Ascending aorta (tissue), 2 donors: ENCODE data around the gene S1PR3. TPM values are rescaled to one million over a fixed set of nuclear protein-coding genes. Genes with fewer than 3 reads are reported as not detected.

Experiments used
- DNase-seq, 2 donors: peaks; one replicate each; pipeline ENCODE4 v3.0.0-alpha.2; 2019; ENCODE audit warnings: low spot score in 2 of 2
- H3K27ac ChIP-seq, 2 donors: fragments of 200-600 bp; sonication (generic); one replicate each; pipeline ENCODE4 v1.5.1; 2016 to 2017; ENCODE audit warnings: mild to moderate bottlenecking in 1 of 2
- H3K27me3 ChIP-seq: fragments of 200-600 bp; sonication (generic); one replicate; pipeline ENCODE4 v1.5.1; 2017
- H3K36me3 ChIP-seq, 2 donors: fragments of 200-600 bp; sonication (generic); one replicate each; pipeline ENCODE4 v1.5.1; 2016
- H3K4me1 ChIP-seq, 2 donors: fragments of 200-600 bp; sonication (generic); one replicate each; pipeline ENCODE4 v1.5.1; 2016 to 2017; ENCODE audit warnings: mild to moderate bottlenecking in 1 of 2
- H3K4me3 ChIP-seq, 2 donors: fragments of 200-600 bp; sonication (generic); one replicate each; pipeline ENCODE4 v1.5.1; 2016 to 2017; ENCODE audit warnings: mild to moderate bottlenecking in 1 of 2
- H3K9me3 ChIP-seq, 2 donors: fragments of 200-600 bp; sonication (generic); one replicate each; pipeline ENCODE4 v1.5.1; 2016
- CTCF ChIP-seq, 3 experiments: fragments of 200-600 bp in 2 of 3; fragments of 450-650 bp in 1 of 3; sonication (generic) in 2 of 3; IDR thresholded peaks; one replicate each; pipeline ENCODE4 v1.5.1; 2016 to 2019; ENCODE audit warnings: antibody characterized with exemption in 3 of 3, mild to moderate bottlenecking in 1 of 3, moderate library complexity in 1 of 3
- intact Hi-C: fragments of 100-400 bp; cut with DNase I; formaldehyde crosslinking; loops from one replicate; pipeline ENCODE4 v1.15.1; 2023
- total RNA-seq: library from RNA; depleted of rRNA; stranded (reverse); fragments of >200 nt; gene quantifications from one replicate; pipeline ENCODE4 v1.1.0, GENCODE V29; 2016

The S1PR3 gene
- total RNA-seq, 1 donor from 2014 or later = 59.3 TPM

- TF ChIP-seq CTCF (IDR thresholded peaks at IDR 0.05) = no peak
- no peak overlapping the region for H3K27ac ChIP-seq
- H3K4me1 ChIP-seq = no peaks in the 10 kb centered on the region
- DNase-seq = no peak
- H3K27me3 ChIP-seq = no peaks in the 10 kb centered on the region
- no peaks in the 10 kb centered on the region for H3K9me3 ChIP-seq
- H3K4me3 ChIP-seq = no peak overlapping the region
- intact Hi-C loops = no loop called here
- H3K36me3 ChIP-seq = no peaks in the 10 kb centered on the region
Observed at GRCh38 chr9:88952976-88953375, 38.3 kb upstream of the S1PR3 start.

- intact Hi-C loops = no loop called here
- no peaks in the 10 kb centered on the region for H3K27me3 ChIP-seq
- no peaks in the 10 kb centered on the region for H3K36me3 ChIP-seq
- no peak overlapping the region for H3K27ac ChIP-seq
- no peak overlapping the region for H3K4me3 ChIP-seq
- DNase-seq = no peak
- H3K4me1 ChIP-seq = no peaks in the 10 kb centered on the region
- H3K9me3 ChIP-seq = no peaks in the 10 kb centered on the region
- no peak for TF ChIP-seq CTCF (IDR thresholded peaks at IDR 0.05)
Observed at GRCh38 chr9:88953381-88954029, 37.8 kb upstream of the S1PR3 start.

DNA sequence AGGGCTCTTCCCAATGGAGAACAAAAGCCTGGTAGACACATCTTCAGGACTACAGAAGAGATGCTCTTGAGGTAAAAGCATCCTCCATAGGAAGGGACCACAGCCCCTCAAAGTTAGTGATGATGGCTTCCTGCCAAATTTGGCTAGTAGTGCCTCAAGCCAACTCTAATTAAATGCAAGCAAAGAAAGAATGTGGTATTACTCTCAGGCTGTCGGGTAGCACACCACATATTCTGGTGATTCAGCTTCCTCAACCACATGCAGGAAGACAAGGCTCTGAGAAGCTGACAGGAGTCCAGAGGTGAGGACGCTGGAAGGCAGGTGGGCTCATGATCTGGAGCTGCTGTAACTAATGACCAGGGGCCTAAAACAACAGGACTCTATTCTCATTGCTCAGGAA, 37.2 kb upstream of the S1PR3 start:
- H3K4me1 ChIP-seq = no peaks in the 10 kb centered on the region
- no peaks in the 10 kb centered on the region for H3K36me3 ChIP-seq
- H3K9me3 ChIP-seq = no peaks in the 10 kb centered on the region
- intact Hi-C loops = no loop called here
- no peak for TF ChIP-seq CTCF (IDR thresholded peaks at IDR 0.05)
- no peak overlapping the region for H3K27ac ChIP-seq
- no peak for DNase-seq
- no peak overlapping the region for H3K4me3 ChIP-seq
- no peaks in the 10 kb centered on the region for H3K27me3 ChIP-seq

GRCh38 chr9:88957526-88957925, 33.7 kb upstream of the S1PR3 start:
- no peak for DNase-seq
- no peak overlapping the region for H3K27ac ChIP-seq
- no peaks in the 10 kb centered on the region for H3K9me3 ChIP-seq
- H3K27me3 ChIP-seq = no peaks in the 10 kb centered on the region
- no peak for TF ChIP-seq CTCF (IDR thresholded peaks at IDR 0.05)
- no peaks in the 10 kb centered on the region for H3K4me1 ChIP-seq
- H3K4me3 ChIP-seq = no peak overlapping the region
- intact Hi-C loops = no loop called here
- no peaks in the 10 kb centered on the region for H3K36me3 ChIP-seq

- DNase-seq = no peak
- H3K4me3 ChIP-seq = no peak overlapping the region
- H3K27ac ChIP-seq = no peak overlapping the region
- H3K27me3 ChIP-seq = no peaks in the 10 kb centered on the region
- H3K4me1 ChIP-seq = no peaks in the 10 kb centered on the region
- no peaks in the 10 kb centered on the region for H3K36me3 ChIP-seq
- intact Hi-C loops = no loop called here
- H3K9me3 ChIP-seq = no peaks in the 10 kb centered on the region
- no peak for TF ChIP-seq CTCF (IDR thresholded peaks at IDR 0.05)
Observed at GRCh38 chr9:88959727-88960469, 31.4 kb upstream of the S1PR3 start.
